Fibroblast of gingiva (primary cell): ENCODE results near the gene AK6.
"Not testable (repeated sequence)": the region's sequence is repeated elsewhere in the genome, so short reads cannot be mapped to it uniquely, and the experiment has no call there.

Experiments used
- DNase-seq: peaks from one replicate; pipeline ENCODE4 v3.0.0-alpha.2; 2011; ENCODE audit warnings: low read depth

Gene AK6

DNA sequence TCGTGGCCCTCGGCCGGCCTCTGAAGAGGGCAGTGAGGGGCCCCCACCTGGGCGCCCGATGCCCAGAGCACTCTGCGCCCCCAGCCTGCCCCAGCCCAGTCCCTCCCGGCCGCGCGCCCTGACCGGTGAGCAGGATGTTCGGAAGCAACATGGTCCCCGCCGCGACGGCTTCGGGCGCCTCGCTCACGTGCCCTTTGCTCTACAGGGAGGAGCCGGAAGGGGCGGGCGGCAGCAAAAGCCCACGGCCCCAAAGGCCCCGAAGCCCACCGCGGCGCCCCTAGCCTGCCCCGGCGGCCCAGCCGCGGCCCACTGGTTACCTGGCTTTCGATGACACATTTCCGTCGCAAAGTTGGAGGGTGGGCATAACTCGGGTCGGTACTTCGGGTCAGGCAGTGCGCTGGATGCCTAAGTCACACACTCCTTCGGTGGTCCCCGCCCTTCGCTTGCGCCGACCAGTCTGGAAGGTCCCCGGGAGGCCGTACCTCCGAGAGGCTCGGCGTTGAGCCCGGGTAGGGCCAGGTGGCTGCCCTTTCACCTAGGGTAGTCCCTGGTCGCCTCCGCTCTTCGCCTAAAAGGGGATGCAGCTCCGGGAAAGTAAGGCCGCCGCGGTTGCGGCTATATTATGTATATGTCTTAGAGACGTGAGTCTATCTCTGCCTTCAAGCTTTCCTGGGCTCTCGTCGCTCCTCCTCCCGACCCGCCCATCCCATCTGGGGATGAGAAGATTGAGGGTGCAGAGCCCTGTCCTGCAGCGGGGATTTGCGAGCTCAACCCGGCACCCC lies at the start of gene AK6, which contains the start of the genes RAD17 and TAF9:
Gene AK6, minus strand, starts transcription at position 181 of the 782 bp plus-strand sequence. Its CDS starts 30 bp downstream, at position 151.
Gene RAD17, plus strand, starts transcription at position 479 of the 782 bp plus-strand sequence. CDS start 2,391 bp downstream, outside the sequence.
Gene TAF9, minus strand, starts transcription at position 181 of the 782 bp plus-strand sequence. CDS start 3,783 bp downstream, outside the sequence.
- DNase-seq = peak; percentile 91

- no peak for DNase-seq
Measured at GRCh38 chr5:69418554-69418953, 49.2 kb upstream of the AK6 start.

- no peak for DNase-seq
Measured at GRCh38 chr5:69416699-69417098, 47.4 kb upstream of the AK6 start.

- no peak for DNase-seq
Measured at GRCh38 chr5:69416180-69416579, 46.9 kb upstream of the AK6 start.

DNA sequence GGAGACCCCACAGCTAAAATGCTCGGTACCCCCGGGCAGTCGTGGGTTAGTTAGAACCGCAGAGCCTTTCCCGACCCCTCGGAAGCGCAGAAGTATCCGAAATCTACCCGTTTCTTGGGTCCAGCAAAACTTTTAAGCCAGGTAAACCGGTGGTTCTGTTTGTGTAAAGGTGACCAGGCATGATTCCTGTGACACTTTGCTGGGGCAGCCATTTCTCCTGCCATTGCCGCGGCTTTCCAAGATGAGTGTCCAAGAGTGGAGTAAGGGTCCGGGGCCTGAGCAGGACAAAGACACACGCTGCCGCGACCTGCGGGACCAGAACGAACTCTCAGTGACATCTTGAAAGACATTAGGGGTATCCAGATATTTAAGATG lies 46.3 kb upstream of the AK6 start:
- DNase-seq = no peak

DNA sequence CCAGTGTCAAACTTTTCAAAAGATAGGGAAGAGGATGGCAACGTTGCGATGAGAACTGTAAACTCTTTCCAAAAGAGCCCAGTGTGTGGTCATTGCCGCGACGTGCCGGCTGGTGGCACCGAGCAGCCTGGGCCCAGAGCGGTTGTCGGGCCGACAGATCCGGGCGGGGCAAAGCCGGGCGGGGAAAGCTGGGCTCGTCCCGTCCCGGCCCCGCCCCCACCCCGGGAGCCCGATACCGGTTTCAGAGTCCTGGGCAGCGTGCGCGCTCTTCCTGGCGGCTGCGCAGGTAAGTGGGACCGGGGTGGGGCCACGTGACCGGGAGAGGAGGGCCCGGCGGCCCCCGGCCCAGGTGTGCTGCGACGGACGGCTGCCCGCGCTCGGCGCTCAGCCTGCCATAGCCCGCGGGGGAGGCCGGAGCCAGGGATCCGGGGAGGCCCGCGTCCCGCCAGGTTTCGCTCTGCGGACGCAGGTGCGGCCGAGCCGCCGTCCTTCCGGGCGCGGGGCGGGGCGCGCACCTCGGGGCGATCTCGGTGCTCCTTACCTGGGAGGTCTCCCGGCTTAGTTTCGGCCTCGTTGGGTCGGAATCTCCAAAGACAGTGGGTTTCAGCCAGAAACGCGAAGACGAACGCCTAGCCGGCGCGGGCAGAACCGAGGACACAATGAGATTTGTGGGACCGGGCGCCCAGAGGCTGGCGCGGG lies 45.7 kb upstream of the AK6 start, which contains the start of gene MARVELD2:
Gene MARVELD2, plus strand, starts transcription at position 232 of the 699 bp plus-strand sequence. CDS start 4,270 bp downstream, outside the sequence.
- DNase-seq = peak; percentile 63

- DNase-seq = no peak
Measured at GRCh38 chr5:69404659-69405330, 35.5 kb upstream of the AK6 start.

DNA sequence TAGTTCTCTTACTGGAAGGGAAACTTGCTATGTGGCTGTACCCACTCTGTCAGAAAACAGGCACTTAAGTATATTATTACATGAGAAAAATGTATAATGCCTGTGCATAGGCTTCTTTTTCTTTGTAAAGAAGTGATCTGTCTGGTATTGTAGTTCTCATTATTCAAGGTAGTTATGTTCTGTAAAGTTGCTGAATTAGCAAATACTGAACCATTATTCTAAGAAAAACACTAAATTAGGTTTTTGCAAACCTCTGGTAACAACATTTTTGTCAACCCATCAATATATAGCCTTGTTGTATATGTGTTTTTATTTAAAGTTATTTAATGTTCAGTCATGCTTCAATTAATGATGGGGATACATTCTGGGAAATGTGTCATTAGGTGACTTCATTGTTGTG lies 9.1 kb upstream of the AK6 start:
- DNase-seq = no peak

DNA sequence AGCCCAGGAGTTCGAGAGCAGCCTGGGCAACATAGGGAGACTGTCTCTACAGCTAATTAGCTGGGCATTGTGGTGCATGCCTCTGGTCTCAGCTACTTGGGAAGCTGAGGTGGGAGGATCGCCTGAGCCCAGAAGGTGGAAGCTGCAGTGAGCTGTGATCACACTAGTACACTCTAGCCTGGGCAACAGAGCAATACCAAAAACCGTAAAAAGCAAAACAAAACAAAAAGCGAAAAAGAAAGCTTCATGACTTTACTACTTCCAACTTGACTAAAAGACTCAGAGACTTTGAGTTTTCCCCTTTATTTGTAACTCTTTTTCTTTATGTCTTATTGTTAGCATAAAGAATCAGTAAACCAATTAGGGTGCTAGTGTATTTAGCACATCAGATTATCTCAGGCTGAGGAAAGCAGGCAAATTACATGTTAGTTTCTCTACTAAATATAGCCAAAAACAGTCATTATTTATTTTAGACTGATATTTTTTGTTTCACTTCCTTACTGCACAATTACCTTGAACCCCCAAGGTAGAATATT lies 5.7 kb upstream of the AK6 start:
- DNase-seq = no peak

DNA sequence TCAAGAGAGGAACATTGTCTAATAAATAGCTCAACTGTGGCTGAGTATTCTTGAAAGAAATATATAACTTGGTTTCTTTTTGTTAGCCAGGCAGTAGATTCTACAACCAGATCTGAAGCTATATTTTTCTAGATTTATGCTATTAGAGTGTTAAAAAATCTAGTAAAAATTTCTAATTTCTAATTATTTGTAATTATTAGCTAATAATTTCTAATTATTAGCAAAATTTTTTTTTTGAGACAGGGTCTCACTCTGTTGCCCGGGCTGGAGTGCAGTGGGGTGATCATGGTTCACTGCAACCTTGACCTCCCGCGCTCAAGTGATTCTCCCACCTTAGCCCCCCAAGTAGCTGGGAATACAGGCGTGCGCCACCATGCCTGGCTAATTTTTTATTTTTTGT lies 3.1 kb upstream of the AK6 start:
- DNase-seq = no peak

GRCh38 chr5:69370335-69370734 lies 1.0 kb upstream of the AK6 start:
- DNase-seq = not testable (repeated sequence)

DNA sequence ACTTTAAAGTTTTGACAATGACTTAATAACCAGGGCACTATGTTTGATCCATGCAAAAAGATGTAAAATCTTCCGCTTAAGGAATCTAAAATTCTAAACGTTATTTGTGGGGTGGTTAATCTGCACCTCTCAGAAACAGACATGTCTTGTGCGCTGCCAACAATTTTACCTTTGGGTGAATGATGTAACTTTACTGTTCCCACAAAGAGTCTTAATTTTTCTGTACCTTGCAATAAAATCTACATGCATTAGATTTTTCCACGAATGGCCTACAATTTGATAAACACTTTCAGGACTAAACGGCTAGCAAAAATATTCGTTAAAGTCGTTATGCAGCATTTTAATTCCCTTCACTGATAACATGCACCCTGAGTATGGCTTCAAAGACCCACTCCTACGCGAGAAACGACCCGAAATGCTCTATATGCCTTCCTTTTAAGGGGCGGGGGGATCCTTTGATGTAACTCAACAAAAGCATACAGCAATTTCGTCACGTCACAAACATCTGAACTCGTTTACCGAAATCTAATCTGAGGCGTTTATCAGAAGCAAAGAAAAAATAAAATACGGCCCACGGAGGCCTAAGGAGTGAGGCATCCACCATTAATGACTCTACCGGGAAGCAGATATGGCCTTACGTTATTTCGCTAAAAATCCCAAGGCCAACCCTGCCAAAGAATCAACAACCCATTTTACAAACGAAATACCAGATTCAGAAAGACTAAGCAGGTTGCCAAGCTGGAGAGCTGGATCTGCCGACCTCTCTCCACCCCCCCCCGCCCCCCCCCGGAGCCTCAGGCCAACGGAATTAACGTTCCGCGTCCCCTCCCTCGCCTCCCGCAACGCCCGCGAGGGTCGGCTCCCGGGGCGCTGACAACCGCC lies 621 bp downstream of the AK6 start:
- no peak for DNase-seq

- no peak for DNase-seq
Measured at GRCh38 chr5:69367697-69368279, 1.5 kb downstream of the AK6 start.

GRCh38 chr5:69364850-69365249 lies 4.5 kb downstream of the AK6 start:
- no peak for DNase-seq

DNA sequence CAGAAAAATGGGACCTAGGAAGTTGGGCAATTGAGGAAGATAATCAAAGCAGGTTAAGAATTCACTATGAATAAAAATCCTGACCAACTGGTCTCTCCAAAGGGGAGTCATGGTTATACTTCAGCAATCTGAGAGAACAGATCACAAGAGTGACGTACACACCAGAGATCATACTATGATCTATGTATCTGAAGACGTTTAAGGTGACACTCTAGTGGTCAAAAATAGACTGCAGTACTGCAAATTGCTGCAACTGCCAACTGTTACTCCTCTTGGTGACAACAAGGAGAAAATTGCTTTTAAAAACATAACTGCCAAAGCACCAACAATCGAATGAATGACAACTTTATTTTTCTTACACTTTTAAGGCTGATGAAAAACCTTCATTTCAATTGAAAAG lies 4.9 kb downstream of the AK6 start:
- peak; percentile 10 for DNase-seq

- DNase-seq = no peak
Measured at GRCh38 chr5:69360442-69360841, 8.9 kb downstream of the AK6 start.

DNA sequence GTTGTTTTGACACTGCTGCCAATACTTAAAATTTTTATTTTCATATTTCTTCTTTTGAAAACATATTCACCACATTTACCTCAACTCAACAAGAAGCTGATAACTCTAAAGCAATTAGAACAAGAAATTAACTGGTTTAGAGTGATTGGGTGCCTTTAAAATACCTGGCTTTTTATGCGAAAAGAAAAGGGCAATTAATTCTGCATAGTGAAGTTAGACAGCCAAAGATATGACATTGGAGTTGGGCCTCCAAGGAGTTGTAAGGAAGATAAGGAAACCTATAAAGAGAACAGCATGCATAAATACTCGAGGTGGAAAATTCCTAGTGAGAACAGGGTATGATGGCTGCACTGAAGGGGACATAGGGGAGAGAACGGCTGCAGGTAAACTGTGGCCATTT lies 9.6 kb downstream of the AK6 start:
- DNase-seq = no peak

GRCh38 chr5:69350664-69351063 lies 18.7 kb downstream of the AK6 start:
- DNase-seq = no peak

GRCh38 chr5:69343083-69343482 lies 26.2 kb downstream of the AK6 start:
- no peak for DNase-seq

GRCh38 chr5:69341520-69342161 lies 27.7 kb downstream of the AK6 start:
- DNase-seq = no peak
